ENCODE results near the gene STX8.
"Not testable (repeated sequence)": the region's sequence is repeated elsewhere in the genome, so short reads cannot be mapped to it uniquely, and the experiment has no call there.

Gene STX8

GRCh38 chr17:9488556-9488955 is 87.1 kb downstream of the STX8 start:
- no peak for DNase-seq

DNA sequence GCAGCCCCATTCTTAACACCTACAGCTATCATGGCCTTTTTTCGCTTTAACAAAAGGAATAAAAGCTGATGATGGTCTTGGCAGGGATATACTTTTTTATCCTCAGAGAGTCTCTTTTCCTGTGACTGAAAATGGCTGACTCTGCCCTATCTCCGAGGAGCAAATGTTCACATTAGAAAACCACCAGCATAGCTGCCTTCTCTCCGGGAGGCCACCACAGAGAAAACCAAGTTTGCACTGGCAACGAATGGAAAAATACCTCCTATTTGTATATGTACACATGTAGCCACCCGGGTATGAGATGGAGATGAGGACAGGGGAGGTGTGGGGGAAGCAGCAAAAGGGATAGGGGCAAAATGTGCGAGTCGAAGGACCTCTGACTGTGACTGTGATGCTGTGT is 88.2 kb downstream of the STX8 start:
- DNase-seq: no peak

GRCh38 chr17:9484789-9485188 is 90.8 kb downstream of the STX8 start:
- no peak for DNase-seq

GRCh38 chr17:9479964-9480363 is 95.7 kb downstream of the STX8 start:
- DNase-seq: no peak

- DNase-seq: no peak
These were observed 96.7 kb downstream of the STX8 start for GRCh38 chr17:9478889-9479288.

- DNase-seq: no peak
These were observed 100.4 kb downstream of the STX8 start for GRCh38 chr17:9475101-9475658.

DNA sequence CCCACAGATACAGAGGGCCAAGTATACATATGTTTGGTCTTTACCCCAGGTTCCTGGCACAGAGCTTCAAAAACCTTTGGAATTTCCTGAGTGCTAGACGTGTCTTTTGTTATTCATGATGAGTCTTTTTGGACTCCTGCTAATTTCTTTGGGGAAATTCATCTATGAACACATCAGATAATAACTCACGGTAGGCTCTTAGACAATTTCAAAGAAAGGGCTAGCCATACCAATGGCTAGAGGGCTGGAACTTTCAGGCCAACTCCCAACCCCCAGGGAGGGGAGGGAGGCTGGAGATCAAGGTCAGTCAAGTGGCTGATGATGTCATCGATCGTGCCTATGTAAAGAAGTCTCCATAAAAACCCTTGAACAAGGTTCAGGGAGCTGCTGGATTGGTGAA is 101.9 kb downstream of the STX8 start:
- no peak for DNase-seq

GRCh38 chr17:9472541-9472940 is 103.1 kb downstream of the STX8 start:
- no peak for DNase-seq

- no peak for DNase-seq
These were observed 103.5 kb downstream of the STX8 start for GRCh38 chr17:9472094-9472493.

DNA sequence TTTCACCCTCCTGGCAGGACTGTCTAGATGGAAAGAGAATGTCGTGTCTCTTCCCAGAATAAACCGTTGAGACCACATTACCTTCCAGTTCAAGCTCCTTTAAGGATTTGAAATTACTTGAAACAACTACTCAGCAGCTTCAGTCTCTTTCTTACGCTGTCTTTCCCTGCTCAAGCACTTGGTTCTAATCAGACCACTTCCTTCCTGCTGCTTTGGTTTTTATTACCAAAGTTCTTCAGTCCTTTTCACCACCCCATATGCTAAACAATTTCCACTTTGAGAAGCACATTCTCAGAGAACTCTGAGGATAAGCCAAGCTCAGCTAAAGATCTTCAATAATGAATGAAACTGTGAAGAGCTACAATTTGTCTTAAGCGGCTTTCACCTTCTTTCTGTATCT is 105.4 kb downstream of the STX8 start:
- DNase-seq: peak in 1 of 2 donors; percentile 48

GRCh38 chr17:9468937-9469336 is 106.7 kb downstream of the STX8 start:
- DNase-seq: no peak

- DNase-seq: no peak
These were observed 107.1 kb downstream of the STX8 start for GRCh38 chr17:9468532-9468931.

DNA sequence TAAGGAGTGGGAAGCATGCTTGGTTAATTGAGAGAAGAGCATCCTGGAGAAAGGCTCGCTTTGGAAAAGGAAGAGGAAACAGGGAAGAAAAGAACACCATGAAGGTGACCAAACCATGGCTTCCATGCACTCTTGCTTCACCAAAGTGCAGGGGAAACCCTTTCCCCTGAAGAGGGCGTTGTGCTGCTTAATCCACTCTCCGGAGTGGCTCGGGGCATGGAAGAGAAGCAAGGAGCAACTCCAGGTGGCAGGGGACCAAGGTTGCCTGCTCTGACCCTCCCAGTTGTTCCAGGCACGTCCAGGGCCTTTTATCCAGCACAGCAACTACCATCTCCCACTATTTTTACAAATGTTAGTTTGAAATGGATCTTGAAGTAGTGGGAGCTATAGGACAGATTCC is 108.1 kb downstream of the STX8 start:
- DNase-seq: no peak

DNA sequence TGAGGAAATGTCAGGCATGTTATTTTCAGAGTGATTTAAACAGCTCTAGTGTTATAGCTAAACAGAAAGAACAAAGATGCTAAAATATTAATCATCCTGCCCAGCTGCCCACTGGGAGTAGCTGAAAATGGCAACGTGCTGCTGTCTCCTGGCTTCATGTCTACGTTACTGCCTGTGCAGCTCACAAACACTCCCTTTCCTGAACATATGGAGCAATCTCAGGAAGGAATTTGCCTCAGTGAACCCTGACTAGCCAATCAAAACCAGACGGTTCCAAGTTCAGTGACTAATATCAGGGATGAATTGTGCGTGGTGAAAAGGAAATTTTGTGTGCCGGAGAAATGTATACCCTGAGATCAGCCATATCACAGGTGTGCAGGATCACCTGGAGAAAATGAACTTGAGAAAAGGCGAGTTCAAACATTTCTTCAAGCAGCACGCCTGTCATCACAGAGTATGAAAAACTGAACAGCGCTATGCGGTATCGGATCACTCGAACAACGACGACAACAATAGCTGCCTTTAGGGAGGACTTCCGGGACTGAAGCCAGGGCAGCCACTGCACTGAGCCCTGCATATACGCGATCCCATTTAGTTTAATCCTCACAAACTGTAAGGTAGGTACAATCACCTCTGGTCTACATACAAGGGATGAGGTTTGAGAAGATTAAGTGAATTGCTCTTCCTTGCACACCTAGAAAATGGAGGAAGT is 110.3 kb downstream of the STX8 start:
- no peak for DNase-seq

DNA sequence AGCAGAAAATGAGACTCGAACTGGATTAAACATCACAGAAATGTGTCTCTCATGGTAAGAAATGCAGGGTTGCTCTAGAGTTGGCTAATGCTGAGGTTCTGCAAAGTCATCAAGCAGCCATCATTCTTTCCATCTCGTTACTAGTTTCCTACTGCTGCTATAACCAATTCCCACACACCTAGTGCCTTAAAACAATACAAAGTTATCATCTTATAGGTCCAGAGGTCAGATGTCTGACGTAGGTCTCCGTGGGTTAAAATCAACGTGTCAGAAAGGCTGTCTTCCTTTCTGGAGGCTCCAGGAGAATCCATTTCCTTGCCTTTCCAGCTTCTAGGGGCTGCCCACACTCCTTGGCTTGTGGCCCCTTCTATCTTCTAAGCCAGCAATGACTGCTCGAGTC is 118.6 kb downstream of the STX8 start:
- no peak for DNase-seq

GRCh38 chr17:9456330-9456729 is 119.3 kb downstream of the STX8 start:
- no peak for DNase-seq

- no peak for DNase-seq
These were observed 123.7 kb downstream of the STX8 start for GRCh38 chr17:9451934-9452333.

DNA sequence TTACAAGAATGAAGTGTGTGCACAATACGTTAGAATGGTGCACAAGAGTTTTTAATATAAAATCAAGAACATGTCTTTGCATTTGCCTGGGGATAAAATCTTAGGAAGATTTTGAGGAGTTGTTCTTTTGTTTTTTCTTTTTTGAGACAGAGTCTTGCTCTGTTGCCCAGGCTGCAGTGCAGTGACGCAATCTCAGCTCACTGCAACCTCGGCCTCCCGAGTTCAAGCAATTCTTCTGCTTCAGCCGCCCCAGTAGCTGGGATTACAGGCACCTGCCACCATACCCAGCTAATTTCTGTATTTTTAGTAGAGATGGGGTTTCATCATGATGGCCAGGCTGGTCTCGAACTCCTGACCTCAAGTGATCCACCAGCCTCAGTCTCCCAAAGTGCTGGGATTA is 128.3 kb downstream of the STX8 start:
- not testable (repeated sequence) for DNase-seq

GRCh38 chr17:9446528-9446927 is 129.1 kb downstream of the STX8 start:
- no peak for DNase-seq

- DNase-seq: no peak
These were observed 130.2 kb downstream of the STX8 start for GRCh38 chr17:9445424-9445823.

DNA sequence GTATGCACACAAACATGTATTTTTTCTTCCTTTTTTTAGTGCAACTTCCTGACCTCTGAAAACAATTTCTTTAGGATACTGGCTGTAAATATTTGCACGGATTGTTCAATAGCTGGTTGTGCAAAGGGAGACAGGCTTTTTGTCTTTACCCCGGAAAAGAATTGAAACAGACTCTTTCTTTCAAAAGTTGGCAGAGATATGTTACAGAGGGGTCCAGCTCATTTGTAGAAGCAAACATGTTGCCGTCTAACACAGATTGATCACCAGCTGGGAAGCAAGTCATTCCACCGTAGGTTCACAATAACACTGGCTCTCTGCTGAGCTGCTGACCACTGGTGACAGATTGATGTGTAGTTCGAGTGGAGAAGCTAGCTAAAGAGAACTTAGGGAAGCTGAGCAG is 130.9 kb downstream of the STX8 start:
- DNase-seq: no peak

- DNase-seq: no peak
These were observed 131.8 kb downstream of the STX8 start for GRCh38 chr17:9443811-9444210.

DNA sequence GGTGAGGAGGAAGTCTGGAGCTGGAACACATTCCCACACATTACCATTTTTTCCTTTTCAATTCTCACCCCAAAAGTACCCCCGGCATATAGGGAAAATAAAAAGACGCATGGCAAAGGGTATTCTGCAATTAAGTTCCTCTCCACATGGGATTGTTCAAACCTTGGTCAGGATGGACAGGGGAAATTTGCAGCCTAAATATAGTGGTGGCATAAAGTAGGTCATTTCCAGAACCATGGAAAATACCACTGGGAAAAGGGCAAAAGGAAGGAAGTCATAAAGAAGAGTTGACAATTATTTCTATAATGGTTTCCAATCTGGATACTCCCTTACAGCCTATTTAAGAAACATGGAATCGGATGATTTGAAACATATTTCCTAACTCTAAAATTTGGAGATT is 135.8 kb downstream of the STX8 start:
- DNase-seq: no peak

GRCh38 chr17:9436630-9437029 is 139.0 kb downstream of the STX8 start:
- DNase-seq: no peak

- DNase-seq: no peak
These were observed 140.5 kb downstream of the STX8 start for GRCh38 chr17:9435165-9435564.

Measured in CD4-positive, alpha-beta T cell treated with Interferon alpha-2 for 1 hour (primary cell).